ENCODE measurements around the gene ACD. TPM values are rescaled to one million over a fixed set of nuclear protein-coding genes. Genes with fewer than 3 reads are reported as not detected.
A peak's percentile ranks its signal among the peaks of the same experiment; 100 is the strongest.

ACD gene
- total RNA-seq, 1 donor from 2014 or later = 24.5 TPM

DNA sequence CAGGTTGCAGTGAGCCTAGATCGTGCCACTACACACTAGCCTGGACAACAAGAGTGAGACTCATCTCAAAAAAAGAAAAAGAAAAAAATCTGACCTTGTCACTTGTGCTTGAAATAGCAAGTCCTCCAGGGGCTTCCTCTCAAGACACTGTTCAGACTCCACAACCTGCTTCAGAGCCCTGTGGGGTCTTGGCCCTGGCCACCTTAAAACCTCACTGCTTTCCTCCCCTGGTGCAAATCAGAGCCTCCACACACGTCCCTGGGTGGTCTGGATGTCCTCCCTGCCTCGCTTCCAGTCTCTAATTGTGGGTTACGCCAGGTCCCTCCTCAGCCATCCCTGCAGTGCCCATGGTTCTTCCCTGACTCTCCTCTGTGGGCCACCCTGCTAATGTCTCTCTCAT lies 4.7 kb downstream of the ACD start:
- H3K4me3 Mint-ChIP-seq = no peak overlapping the region

DNA sequence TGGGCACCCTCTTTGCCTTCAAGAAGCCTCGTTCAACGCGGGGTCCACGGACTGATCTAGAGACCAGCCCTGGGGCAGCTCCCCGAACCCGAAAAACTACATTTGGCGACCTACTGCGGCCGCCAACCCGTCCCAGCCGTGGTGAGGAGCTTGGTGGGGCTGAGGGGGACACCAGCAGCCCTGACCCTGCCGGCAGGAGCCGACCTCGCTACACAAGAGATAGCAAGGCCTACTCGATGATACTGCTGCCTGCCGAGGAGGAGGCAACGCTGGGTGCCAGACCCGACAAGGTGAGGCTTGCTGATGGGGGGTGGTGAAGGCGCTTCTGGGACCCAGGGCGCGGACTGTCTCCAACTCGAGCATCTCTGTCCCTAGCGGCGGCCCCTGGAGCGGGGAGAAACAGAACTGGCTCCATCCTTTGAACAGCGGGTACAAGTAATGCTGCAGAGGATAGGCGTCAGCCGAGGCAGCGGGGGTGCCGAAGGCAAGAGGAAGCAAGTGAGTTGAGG lies 5.6 kb downstream of the ACD start:
- H3K4me3 Mint-ChIP-seq = no peak overlapping the region
- DNase-seq (ENCODE audit: low spot score in 2 of 2, unreplicated experiment in 2 of 2) = no peak
- peaks cover 50% of the 10 kb centered on the region for H3K27me3 Mint-ChIP-seq (ENCODE audit: low read depth)
- H3K4me1 Mint-ChIP-seq = peaks cover 11% of the 10 kb centered on the region
- H3K9me3 Mint-ChIP-seq = no peaks in the 10 kb centered on the region
- no peak overlapping the region for H3K27ac Mint-ChIP-seq
- TF ChIP-seq, protein P1, sequence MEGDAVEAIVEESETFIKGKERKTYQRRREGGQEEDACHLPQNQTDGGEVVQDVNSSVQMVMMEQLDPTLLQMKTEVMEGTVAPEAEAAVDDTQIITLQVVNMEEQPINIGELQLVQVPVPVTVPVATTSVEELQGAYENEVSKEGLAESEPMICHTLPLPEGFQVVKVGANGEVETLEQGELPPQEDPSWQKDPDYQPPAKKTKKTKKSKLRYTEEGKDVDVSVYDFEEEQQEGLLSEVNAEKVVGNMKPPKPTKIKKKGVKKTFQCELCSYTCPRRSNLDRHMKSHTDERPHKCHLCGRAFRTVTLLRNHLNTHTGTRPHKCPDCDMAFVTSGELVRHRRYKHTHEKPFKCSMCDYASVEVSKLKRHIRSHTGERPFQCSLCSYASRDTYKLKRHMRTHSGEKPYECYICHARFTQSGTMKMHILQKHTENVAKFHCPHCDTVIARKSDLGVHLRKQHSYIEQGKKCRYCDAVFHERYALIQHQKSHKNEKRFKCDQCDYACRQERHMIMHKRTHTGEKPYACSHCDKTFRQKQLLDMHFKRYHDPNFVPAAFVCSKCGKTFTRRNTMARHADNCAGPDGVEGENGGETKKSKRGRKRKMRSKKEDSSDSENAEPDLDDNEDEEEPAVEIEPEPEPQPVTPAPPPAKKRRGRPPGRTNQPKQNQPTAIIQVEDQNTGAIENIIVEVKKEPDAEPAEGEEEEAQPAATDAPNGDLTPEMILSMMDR (IDR thresholded peaks at IDR 0.05; ENCODE audit: unreplicated experiment) = no peak
- H3K36me3 Mint-ChIP-seq = no peaks in the 10 kb centered on the region

More for the DNA sequence above, 4.7 kb downstream of the ACD start:
- Mint-ChIP-seq H3K4me1 (peaks cover 15% of the 10 kb centered on the region), H3K9me3 (no peaks in the 10 kb centered on the region), H3K36me3 (no peaks in the 10 kb centered on the region), H3K27ac (no peak overlapping the region), H3K27me3 (ENCODE audit: low read depth) (peaks cover 44% of the 10 kb centered on the region)
- no peak for DNase-seq (ENCODE audit: low spot score in 2 of 2, unreplicated experiment in 2 of 2)
- TF ChIP-seq, protein P1 (IDR thresholded peaks at IDR 0.05; ENCODE audit: unreplicated experiment) = no peak

DNA sequence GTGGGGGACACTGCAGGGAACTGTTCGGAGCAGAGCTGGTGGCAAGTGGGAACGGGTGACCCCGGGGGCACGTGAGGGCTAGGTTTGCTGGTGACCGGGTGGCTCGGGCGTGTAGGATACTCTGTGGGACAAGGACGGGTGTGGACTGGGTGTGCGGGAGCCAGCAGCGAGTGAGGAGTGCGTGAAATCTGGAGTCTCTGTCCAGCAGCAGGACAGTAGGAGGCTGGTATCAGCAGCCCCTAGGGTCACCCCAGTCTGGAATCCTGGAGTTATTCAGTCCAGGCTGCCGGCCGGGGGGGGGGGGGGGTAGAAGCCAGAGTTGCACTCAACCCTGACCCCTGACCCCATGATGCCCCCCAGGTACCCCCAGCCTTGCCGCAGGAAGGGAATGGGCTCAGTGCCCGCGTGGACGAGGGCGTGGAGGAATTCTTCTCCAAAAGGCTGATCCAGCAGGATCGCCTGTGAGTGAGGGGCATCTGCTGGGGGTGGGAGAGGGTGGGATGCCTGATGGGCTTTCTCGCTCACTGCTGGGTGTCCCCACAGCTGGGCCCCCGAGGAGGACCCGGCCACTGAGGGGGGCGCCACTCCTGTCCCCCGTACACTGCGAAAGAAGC lies 6.2 kb downstream of the ACD start:
- Mint-ChIP-seq H3K4me1 (peaks cover 6% of the 10 kb centered on the region), H3K27me3 (ENCODE audit: low read depth) (peaks cover 50% of the 10 kb centered on the region), H3K4me3 (peak overlapping the region; percentile 69), H3K27ac (no peak overlapping the region), H3K9me3 (no peaks in the 10 kb centered on the region), H3K36me3 (no peaks in the 10 kb centered on the region)
- TF ChIP-seq, protein P1 (IDR thresholded peaks at IDR 0.05; ENCODE audit: unreplicated experiment) = no peak
- DNase-seq (ENCODE audit: low spot score in 2 of 2, unreplicated experiment in 2 of 2) = no peak

DNA sequence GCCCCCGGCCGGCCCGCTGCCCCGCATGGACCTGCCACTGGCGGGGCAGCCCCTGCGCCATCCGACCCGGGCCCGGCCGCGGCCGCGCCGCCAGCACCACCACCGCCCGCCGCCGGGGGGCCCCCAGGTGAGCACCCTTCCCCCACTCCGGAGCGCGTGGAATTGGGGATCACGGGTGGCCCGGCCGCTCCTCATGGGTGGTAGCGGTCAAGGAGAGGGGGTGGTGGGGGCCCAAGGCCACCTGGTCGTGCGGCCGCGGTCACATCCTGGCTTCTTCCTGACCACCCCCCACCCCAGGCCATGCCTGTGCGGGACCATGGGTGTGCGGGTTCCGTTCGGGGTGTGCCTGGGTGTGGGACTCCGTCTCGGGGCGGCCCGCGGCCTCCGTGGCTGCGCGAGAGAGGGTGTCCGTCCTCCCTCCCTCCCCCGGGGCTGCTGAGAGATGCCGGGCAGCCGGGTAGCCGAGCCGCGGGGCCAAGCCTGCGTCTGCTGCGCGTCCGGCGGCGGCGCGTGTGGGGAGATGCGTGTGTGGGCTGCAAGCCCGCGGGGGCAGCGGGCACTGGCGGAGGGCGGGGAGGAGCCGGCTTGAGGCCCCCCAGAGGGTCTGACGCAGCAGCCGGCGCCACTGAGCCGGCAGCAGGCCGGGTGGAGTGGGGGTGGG lies 6.8 kb downstream of the ACD start:
- TF ChIP-seq, protein P1 (IDR thresholded peaks at IDR 0.05; ENCODE audit: unreplicated experiment) = peak; percentile 55
- H3K9me3 Mint-ChIP-seq = no peaks in the 10 kb centered on the region
- peaks cover 50% of the 10 kb centered on the region for H3K27me3 Mint-ChIP-seq (ENCODE audit: low read depth)
- peaks cover 4% of the 10 kb centered on the region for H3K4me1 Mint-ChIP-seq
- no peaks in the 10 kb centered on the region for H3K36me3 Mint-ChIP-seq
- H3K4me3 Mint-ChIP-seq = peak overlapping the region; percentile 69
- H3K27ac Mint-ChIP-seq = no peak overlapping the region
- DNase-seq (ENCODE audit: low spot score in 2 of 2, unreplicated experiment in 2 of 2) = no peak

DNA sequence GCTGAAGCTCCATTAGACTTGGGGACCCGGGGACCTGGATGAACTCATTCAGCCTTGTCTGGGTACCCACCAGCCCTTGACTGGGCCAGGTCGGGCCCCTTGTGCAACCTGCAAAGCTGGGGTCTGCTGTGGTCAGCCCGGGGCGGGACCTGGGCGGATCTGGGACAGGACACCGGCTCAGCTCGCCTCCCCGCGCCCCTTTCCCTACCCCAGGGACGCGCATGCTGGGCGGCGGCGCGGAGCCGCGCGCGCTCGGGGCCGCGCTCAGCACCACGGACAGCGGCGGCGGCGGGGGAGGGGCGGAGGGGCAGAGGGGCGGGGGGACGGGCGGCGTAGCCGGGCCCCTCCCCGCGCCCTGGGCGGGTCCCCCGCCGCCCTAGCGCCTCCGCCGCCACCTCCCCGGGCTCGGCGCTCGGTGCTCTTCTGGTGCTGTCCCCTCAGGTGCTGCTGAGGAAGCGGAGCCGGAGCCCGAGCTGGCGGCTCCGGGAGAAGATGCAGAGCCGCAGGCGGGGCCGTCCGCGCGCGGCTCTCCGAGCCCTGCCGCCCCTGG lies 7.4 kb downstream of the ACD start:
- no peaks in the 10 kb centered on the region for H3K9me3 Mint-ChIP-seq
- peak overlapping the region; percentile 67 for H3K4me3 Mint-ChIP-seq
- no peaks in the 10 kb centered on the region for H3K36me3 Mint-ChIP-seq
- H3K4me1 Mint-ChIP-seq = peaks cover 4% of the 10 kb centered on the region
- peaks cover 50% of the 10 kb centered on the region for H3K27me3 Mint-ChIP-seq (ENCODE audit: low read depth)
- H3K27ac Mint-ChIP-seq = no peak overlapping the region
- TF ChIP-seq, protein P1 (IDR thresholded peaks at IDR 0.05; ENCODE audit: unreplicated experiment) = no peak
- DNase-seq (ENCODE audit: low spot score in 2 of 2, unreplicated experiment in 2 of 2) = peak in 1 of 2 experiments; percentile 55
